Neural cell (in vitro differentiated cells): ENCODE measurements around the gene ANAPC7. TPM values are rescaled to one million over a fixed set of nuclear protein-coding genes. Genes with fewer than 3 reads are reported as not detected.

Source experiments
- H2AFZ ChIP-seq: fragments of 200-600, 300-800 bp; sonication (generic), shearing (Covaris generic); 2 replicates; pipeline ENCODE4 v1.6.0; 2014; ENCODE audit warnings: low read depth, mild to moderate bottlenecking, antibody characterized with exemption, low read length, moderate library complexity
- H3F3A ChIP-seq: fragments of 200-600 bp; shearing (Covaris generic); 2 replicates; pipeline ENCODE4 v1.6.1; 2016; ENCODE audit warnings: mild to moderate bottlenecking, moderate library complexity, mixed read lengths, antibody characterized with exemption, low read length; ENCODE audit not compliant: insufficient read depth, poor library complexity, severe bottlenecking
- H3K27ac ChIP-seq: fragments of 200-600, 300-800 bp; sonication (generic), shearing (Covaris generic); 2 replicates; pipeline ENCODE4 v1.5.1; 2014; ENCODE audit warnings: mild to moderate bottlenecking, low read length, moderate library complexity
- H3K27me3 ChIP-seq: fragments of 300-800, 200-600 bp; sonication (generic), shearing (Covaris generic); 2 replicates; pipeline ENCODE4 v1.6.0; 2014; ENCODE audit warnings: mild to moderate bottlenecking, low read depth, low read length, moderate library complexity; ENCODE audit not compliant: insufficient read depth
- H3K36me3 ChIP-seq: fragments of 300-800, 200-600 bp; sonication (generic), shearing (Covaris generic); 2 replicates; pipeline ENCODE4 v1.5.1; 2014; ENCODE audit warnings: mild to moderate bottlenecking, antibody characterized with exemption, low read length, moderate library complexity; ENCODE audit not compliant: insufficient read depth
- H3K4me2 ChIP-seq: fragments of 300-800, 200-600 bp; sonication (generic), shearing (Covaris generic); 2 replicates; pipeline ENCODE4 v1.6.0; 2014; ENCODE audit warnings: mild to moderate bottlenecking, low read length
- H3K4me3 ChIP-seq: fragments of 300-800, 200-600 bp; sonication (generic), shearing (Covaris generic); 2 replicates; pipeline ENCODE4 v1.5.1; 2014; ENCODE audit warnings: mild to moderate bottlenecking, low read length, moderate library complexity
- H3K79me2 ChIP-seq: fragments of 200-600 bp; shearing (Covaris generic); replicated peaks from 2 replicates; pipeline ENCODE4 v1.6.0; 2014; ENCODE audit warnings: mild to moderate bottlenecking, low read length, moderate library complexity; ENCODE audit not compliant: insufficient read depth
- H3K9ac ChIP-seq: fragments of 300-800, 200-600 bp; sonication (generic), shearing (Covaris generic); 2 replicates; pipeline ENCODE4 v1.6.1; 2016; ENCODE audit warnings: mild to moderate bottlenecking, low read length, mixed read lengths
- H3K9me2 ChIP-seq: fragments of 200-600 bp; shearing (Covaris generic); 2 replicates; pipeline ENCODE4 v1.6.1; 2016; ENCODE audit warnings: mild to moderate bottlenecking, low read length, mixed read lengths; ENCODE audit not compliant: insufficient read depth
- H3K9me3 ChIP-seq: fragments of 200-600, 300-800 bp; sonication (generic), shearing (Covaris generic); 2 replicates; pipeline ENCODE4 v1.6.1; 2016; ENCODE audit warnings: mild to moderate bottlenecking, mixed run types, low read length, moderate library complexity, mixed read lengths
- H4K20me1 ChIP-seq: fragments of 200-600 bp; shearing (Covaris generic); 2 replicates; pipeline ENCODE4 v1.6.1; 2016; ENCODE audit warnings: mild to moderate bottlenecking, mixed run types; ENCODE audit not compliant: insufficient read depth
- CTCF ChIP-seq: fragments of 450-650 bp; IDR thresholded peaks from 2 replicates; pipeline ENCODE4 v1.5.1; 2014; ENCODE audit warnings: antibody characterized with exemption, mild to moderate bottlenecking, moderate library complexity; ENCODE audit not compliant: poor library complexity, severe bottlenecking
- EP300 ChIP-seq: fragments of 450-650 bp; conservative IDR thresholded peaks from 2 replicates; pipeline ENCODE4 v1.6.1; 2014; ENCODE audit warnings: antibody characterized with exemption, mild to moderate bottlenecking, moderate library complexity; ENCODE audit not compliant: poor library complexity, severe bottlenecking
- EZH2 ChIP-seq: fragments of 200-600, 300-800 bp; shearing (Covaris generic), sonication (generic); IDR thresholded peaks from 2 replicates; pipeline ENCODE4 v1.6.1; 2014; ENCODE audit warnings: antibody characterized with exemption, low read length, borderline replicate concordance, mild to moderate bottlenecking; ENCODE audit not compliant: insufficient read depth, poor library complexity, severe bottlenecking
- MXI1 ChIP-seq: fragments of 450-650 bp; conservative IDR thresholded peaks from 2 replicates; pipeline ENCODE4 v1.6.1; 2014; ENCODE audit warnings: antibody characterized with exemption, mild to moderate bottlenecking; ENCODE audit not compliant: poor library complexity, severe bottlenecking
- POLR2AphosphoS5 ChIP-seq: IDR thresholded peaks from 2 replicates; pipeline ENCODE4 v1.6.1; 2012
- RAD21 ChIP-seq: fragments of 450-650 bp; conservative IDR thresholded peaks from 2 replicates; pipeline ENCODE4 v1.6.1; 2014; ENCODE audit warnings: antibody characterized with exemption, mild to moderate bottlenecking, moderate library complexity
- REST ChIP-seq: IDR thresholded peaks from 2 replicates; pipeline ENCODE4 v1.6.1; 2012; ENCODE audit warnings: borderline replicate concordance
- SMC3 ChIP-seq: fragments of 450-650 bp; conservative IDR thresholded peaks from 2 replicates; pipeline ENCODE4 v1.6.1; 2014; ENCODE audit warnings: antibody characterized with exemption, mild to moderate bottlenecking, moderate library complexity; ENCODE audit not compliant: poor library complexity
- TAF1 ChIP-seq: IDR thresholded peaks from 2 replicates; pipeline ENCODE4 v1.6.1; 2012; ENCODE audit warnings: low read depth
- polyA plus RNA-seq: library from polyadenylated mRNA; depleted of rRNA; stranded (reverse); fragments of >200 nt; gene quantifications from 2 replicates; pipeline ENCODE4 v1.2.3, GENCODE V29; 2014

ANAPC7 gene
- polyA plus RNA-seq, 1 donor from 2014 or later = 92.8 TPM

GRCh38 chr12:110349514-110350151 is 53.9 kb downstream of the ANAPC7 start:
- Histone ChIP-seq H3K9me3 (no peaks in the 10 kb centered on the region), H3K27me3 (no peaks in the 10 kb centered on the region), H3K27ac (no peak overlapping the region), H2AFZ (no peak overlapping the region), H3F3A (no peaks in the 10 kb centered on the region), H4K20me1 (no peaks in the 10 kb centered on the region), H3K4me3 (no peak overlapping the region), H3K36me3 (peaks cover 6% of the 10 kb centered on the region), H3K79me2 (no peaks in the 10 kb centered on the region), H3K9ac (no peak overlapping the region), H3K4me2 (no peak overlapping the region), H3K9me2 (no peaks in the 10 kb centered on the region)
- TF ChIP-seq SMC3 (no peak), RAD21 (no peak), EZH2 (no peak), TAF1 (no peak), POLR2AphosphoS5 (no peak), REST (no peak), CTCF (no peak), MXI1 (no peak), EP300 (no peak)

GRCh38 chr12:110349096-110349495 is 54.4 kb downstream of the ANAPC7 start:
- Histone ChIP-seq H2AFZ (no peak overlapping the region), H3K9ac (no peak overlapping the region), H3K36me3 (peaks cover 6% of the 10 kb centered on the region), H3K79me2 (no peaks in the 10 kb centered on the region), H3K9me2 (no peaks in the 10 kb centered on the region), H3K4me3 (no peak overlapping the region), H3K4me2 (no peak overlapping the region), H3K27me3 (no peaks in the 10 kb centered on the region), H3F3A (no peaks in the 10 kb centered on the region), H3K9me3 (no peaks in the 10 kb centered on the region), H4K20me1 (no peaks in the 10 kb centered on the region), H3K27ac (no peak overlapping the region)
- TF ChIP-seq REST = no peak
- TF ChIP-seq TAF1 = no peak
- no peak for TF ChIP-seq EP300
- no peak for TF ChIP-seq SMC3
- TF ChIP-seq MXI1 = no peak
- TF ChIP-seq RAD21 = no peak
- no peak for TF ChIP-seq EZH2
- no peak for TF ChIP-seq POLR2AphosphoS5
- TF ChIP-seq CTCF = no peak
